ENCODE measurements around the gene GALNT18. TPM values are rescaled to one million over a fixed set of nuclear protein-coding genes. Genes with fewer than 3 reads are reported as not detected.

Gene GALNT18
- total RNA-seq, 3 donors from 2014 or later, result 2.2 to 3.4 (median 3.3) TPM

GRCh38 chr11:11552529-11553087, 69.2 kb downstream of the GALNT18 start:
- H3K36me3 Mint-ChIP-seq (ENCODE audit: insufficient read depth), result no peaks in the 10 kb centered on the region
- H3K27me3 Mint-ChIP-seq (ENCODE audit: low read depth), result peaks cover 6% of the 10 kb centered on the region
- ATAC-seq (no peak), DNase-seq (no peak)
- no peaks in the 10 kb centered on the region for H3K4me1 Mint-ChIP-seq (ENCODE audit: low read depth)
- H3K4me3 Mint-ChIP-seq, result no peak overlapping the region
- H3K9me3 Mint-ChIP-seq, result no peaks in the 10 kb centered on the region

- H3K4me1 Mint-ChIP-seq (ENCODE audit: low read depth), result no peaks in the 10 kb centered on the region
- ATAC-seq, result no peak
- H3K36me3 Mint-ChIP-seq (ENCODE audit: insufficient read depth), result no peaks in the 10 kb centered on the region
- no peak overlapping the region for H3K4me3 Mint-ChIP-seq
- H3K9me3 Mint-ChIP-seq, result no peaks in the 10 kb centered on the region
- H3K27me3 Mint-ChIP-seq (ENCODE audit: low read depth), result peaks cover 6% of the 10 kb centered on the region
- no peak for DNase-seq
Measured at GRCh38 chr11:11550534-11550933, 71.3 kb downstream of the GALNT18 start.

GRCh38 chr11:11545285-11546275, 76.2 kb downstream of the GALNT18 start:
- DNase-seq (no peak), ATAC-seq (no peak)
- Mint-ChIP-seq H3K4me1 (ENCODE audit: low read depth) (no peaks in the 10 kb centered on the region), H3K36me3 (ENCODE audit: insufficient read depth) (no peaks in the 10 kb centered on the region), H3K27me3 (ENCODE audit: low read depth) (peaks cover 3% of the 10 kb centered on the region), H3K9me3 (no peaks in the 10 kb centered on the region), H3K4me3 (no peak overlapping the region)

GRCh38 chr11:11543656-11544055, 78.1 kb downstream of the GALNT18 start:
- Mint-ChIP-seq H3K4me3 (no peak overlapping the region), H3K9me3 (no peaks in the 10 kb centered on the region), H3K36me3 (ENCODE audit: insufficient read depth) (no peaks in the 10 kb centered on the region), H3K27me3 (ENCODE audit: low read depth) (peaks cover 3% of the 10 kb centered on the region), H3K4me1 (ENCODE audit: low read depth) (no peaks in the 10 kb centered on the region)
- DNase-seq (no peak), ATAC-seq (no peak)

- no peak for ATAC-seq
- DNase-seq, result no peak
- no peaks in the 10 kb centered on the region for H3K36me3 Mint-ChIP-seq (ENCODE audit: insufficient read depth)
- no peak overlapping the region for H3K4me3 Mint-ChIP-seq
- peaks cover 6% of the 10 kb centered on the region for H3K27me3 Mint-ChIP-seq (ENCODE audit: low read depth)
- H3K9me3 Mint-ChIP-seq, result no peaks in the 10 kb centered on the region
- no peaks in the 10 kb centered on the region for H3K4me1 Mint-ChIP-seq (ENCODE audit: low read depth)
Measured at GRCh38 chr11:11540157-11540556, 81.6 kb downstream of the GALNT18 start.

GRCh38 chr11:11538277-11538960, 83.4 kb downstream of the GALNT18 start:
- Mint-ChIP-seq H3K9me3 (no peaks in the 10 kb centered on the region), H3K4me3 (no peak overlapping the region), H3K27me3 (ENCODE audit: low read depth) (peaks cover 6% of the 10 kb centered on the region), H3K36me3 (ENCODE audit: insufficient read depth) (no peaks in the 10 kb centered on the region), H3K4me1 (ENCODE audit: low read depth) (no peaks in the 10 kb centered on the region)
- DNase-seq (no peak), ATAC-seq (peak in 1 of 2 donors; percentile 9)

- Mint-ChIP-seq H3K9me3 (no peaks in the 10 kb centered on the region), H3K4me1 (ENCODE audit: low read depth) (no peaks in the 10 kb centered on the region), H3K36me3 (ENCODE audit: insufficient read depth) (no peaks in the 10 kb centered on the region), H3K4me3 (no peak overlapping the region), H3K27me3 (ENCODE audit: low read depth) (peaks cover 6% of the 10 kb centered on the region)
- ATAC-seq (no peak), DNase-seq (no peak)
Measured at GRCh38 chr11:11537871-11538270, 83.9 kb downstream of the GALNT18 start.

- no peaks in the 10 kb centered on the region for H3K4me1 Mint-ChIP-seq (ENCODE audit: low read depth)
- no peak for ATAC-seq
- no peak overlapping the region for H3K4me3 Mint-ChIP-seq
- no peak for DNase-seq
- H3K36me3 Mint-ChIP-seq (ENCODE audit: insufficient read depth), result no peaks in the 10 kb centered on the region
- peaks cover 6% of the 10 kb centered on the region for H3K27me3 Mint-ChIP-seq (ENCODE audit: low read depth)
- H3K9me3 Mint-ChIP-seq, result no peaks in the 10 kb centered on the region
Measured at GRCh38 chr11:11537372-11537771, 84.4 kb downstream of the GALNT18 start.

GRCh38 chr11:11536650-11537049, 85.2 kb downstream of the GALNT18 start:
- ATAC-seq, result no peak
- no peaks in the 10 kb centered on the region for H3K36me3 Mint-ChIP-seq (ENCODE audit: insufficient read depth)
- H3K4me1 Mint-ChIP-seq (ENCODE audit: low read depth), result no peaks in the 10 kb centered on the region
- H3K4me3 Mint-ChIP-seq, result no peak overlapping the region
- no peaks in the 10 kb centered on the region for H3K9me3 Mint-ChIP-seq
- no peak for DNase-seq
- peaks cover 6% of the 10 kb centered on the region for H3K27me3 Mint-ChIP-seq (ENCODE audit: low read depth)

- no peak overlapping the region for H3K4me3 Mint-ChIP-seq
- DNase-seq (no peak), ATAC-seq (no peak)
- H3K4me1 Mint-ChIP-seq (ENCODE audit: low read depth), result no peaks in the 10 kb centered on the region
- no peaks in the 10 kb centered on the region for H3K9me3 Mint-ChIP-seq
- peaks cover 6% of the 10 kb centered on the region for H3K27me3 Mint-ChIP-seq (ENCODE audit: low read depth)
- no peaks in the 10 kb centered on the region for H3K36me3 Mint-ChIP-seq (ENCODE audit: insufficient read depth)
Measured at GRCh38 chr11:11535611-11536010, 86.2 kb downstream of the GALNT18 start.

- H3K4me1 Mint-ChIP-seq (ENCODE audit: low read depth), result no peaks in the 10 kb centered on the region
- H3K27me3 Mint-ChIP-seq (ENCODE audit: low read depth), result peaks cover 6% of the 10 kb centered on the region
- no peak overlapping the region for H3K4me3 Mint-ChIP-seq
- H3K36me3 Mint-ChIP-seq (ENCODE audit: insufficient read depth), result no peaks in the 10 kb centered on the region
- H3K9me3 Mint-ChIP-seq, result no peaks in the 10 kb centered on the region
- ATAC-seq (no peak), DNase-seq (no peak)
Measured at GRCh38 chr11:11534981-11535380, 86.8 kb downstream of the GALNT18 start.

- Mint-ChIP-seq H3K4me1 (ENCODE audit: low read depth) (no peaks in the 10 kb centered on the region), H3K27me3 (ENCODE audit: low read depth) (peaks cover 4% of the 10 kb centered on the region), H3K36me3 (ENCODE audit: insufficient read depth) (no peaks in the 10 kb centered on the region), H3K4me3 (no peak overlapping the region), H3K9me3 (no peaks in the 10 kb centered on the region)
- no peak for ATAC-seq
- DNase-seq, result no peak
Measured at GRCh38 chr11:11533751-11534150, 88.1 kb downstream of the GALNT18 start.

GRCh38 chr11:11533057-11533456, 88.7 kb downstream of the GALNT18 start:
- Mint-ChIP-seq H3K36me3 (ENCODE audit: insufficient read depth) (no peaks in the 10 kb centered on the region), H3K4me3 (no peak overlapping the region), H3K27me3 (ENCODE audit: low read depth) (peaks cover 4% of the 10 kb centered on the region), H3K9me3 (peaks cover 4% of the 10 kb centered on the region), H3K4me1 (ENCODE audit: low read depth) (no peaks in the 10 kb centered on the region)
- no peak for ATAC-seq
- DNase-seq, result no peak

- ATAC-seq, result no peak
- H3K9me3 Mint-ChIP-seq, result peaks cover 4% of the 10 kb centered on the region
- DNase-seq, result no peak
- no peaks in the 10 kb centered on the region for H3K36me3 Mint-ChIP-seq (ENCODE audit: insufficient read depth)
- peaks cover 4% of the 10 kb centered on the region for H3K27me3 Mint-ChIP-seq (ENCODE audit: low read depth)
- no peak overlapping the region for H3K4me3 Mint-ChIP-seq
- H3K4me1 Mint-ChIP-seq (ENCODE audit: low read depth), result no peaks in the 10 kb centered on the region
Measured at GRCh38 chr11:11532574-11532973, 89.2 kb downstream of the GALNT18 start.
